ENCODE measurements around the gene FAM83C. TPM values are rescaled to one million over a fixed set of nuclear protein-coding genes. Genes with fewer than 3 reads are reported as not detected.

The FAM83C gene
- total RNA-seq, 4 donors from 2014 or later, result not detected

DNA sequence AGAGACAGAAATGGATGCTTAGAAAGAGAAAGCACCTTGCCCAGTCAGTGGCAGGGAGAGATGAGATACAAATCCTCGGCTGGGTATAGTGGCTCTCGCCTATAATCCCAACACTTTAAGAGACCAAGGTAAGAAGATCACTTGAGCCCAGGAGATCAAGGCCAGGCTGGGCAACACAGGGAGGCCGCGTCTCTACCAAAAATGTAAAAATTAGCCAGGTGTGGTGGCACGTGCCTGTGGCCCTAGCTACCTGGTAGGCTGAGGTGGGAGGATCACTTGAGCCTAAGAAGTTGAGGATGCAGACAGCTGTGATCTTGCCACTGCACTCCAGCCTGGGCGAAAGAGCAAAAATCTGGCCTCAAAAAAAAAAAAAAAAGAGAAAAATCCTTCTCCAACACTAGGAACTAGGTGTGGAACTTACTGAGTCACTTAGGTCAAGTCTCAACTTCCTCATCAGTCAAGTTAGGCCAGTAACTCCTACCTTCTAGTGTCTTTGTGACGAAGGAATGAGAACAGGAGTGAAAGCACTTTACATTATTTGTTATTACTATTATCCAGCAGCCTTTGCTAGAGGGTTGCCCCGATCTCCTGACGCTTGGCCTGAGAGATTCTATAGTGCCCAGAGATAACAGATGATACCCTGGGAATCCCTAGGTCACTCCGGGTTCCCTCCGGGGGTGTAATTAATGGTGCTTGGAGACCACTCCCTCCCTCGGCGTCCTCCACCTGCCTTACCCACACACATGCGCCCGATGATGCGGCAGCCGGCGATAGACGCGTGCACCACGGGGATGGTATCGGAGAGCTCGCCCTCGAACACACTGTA is 8.6 kb downstream of the FAM83C start:
- DNase-seq, result no peak
- peak overlapping the region; percentile 75 to 84 for H3K27ac ChIP-seq
- H3K36me3 ChIP-seq, result no peaks in the 10 kb centered on the region
- peaks cover 7 to 9% of the 10 kb centered on the region in 2 donors for H3K4me1 ChIP-seq
- H3K4me3 ChIP-seq, result peak overlapping the region; percentile 71 to 76
- no peaks in the 10 kb centered on the region for H3K9me3 ChIP-seq
- intact Hi-C loops (cut with DNase I; ENCODE audit: low total_unique reads), result no loop called here
- no peaks in the 10 kb centered on the region for H3K27me3 ChIP-seq
- no peak for TF ChIP-seq POLR2A (IDR thresholded peaks at IDR 0.05)
- TF ChIP-seq CTCF (IDR thresholded peaks at IDR 0.05), result no peak

DNA sequence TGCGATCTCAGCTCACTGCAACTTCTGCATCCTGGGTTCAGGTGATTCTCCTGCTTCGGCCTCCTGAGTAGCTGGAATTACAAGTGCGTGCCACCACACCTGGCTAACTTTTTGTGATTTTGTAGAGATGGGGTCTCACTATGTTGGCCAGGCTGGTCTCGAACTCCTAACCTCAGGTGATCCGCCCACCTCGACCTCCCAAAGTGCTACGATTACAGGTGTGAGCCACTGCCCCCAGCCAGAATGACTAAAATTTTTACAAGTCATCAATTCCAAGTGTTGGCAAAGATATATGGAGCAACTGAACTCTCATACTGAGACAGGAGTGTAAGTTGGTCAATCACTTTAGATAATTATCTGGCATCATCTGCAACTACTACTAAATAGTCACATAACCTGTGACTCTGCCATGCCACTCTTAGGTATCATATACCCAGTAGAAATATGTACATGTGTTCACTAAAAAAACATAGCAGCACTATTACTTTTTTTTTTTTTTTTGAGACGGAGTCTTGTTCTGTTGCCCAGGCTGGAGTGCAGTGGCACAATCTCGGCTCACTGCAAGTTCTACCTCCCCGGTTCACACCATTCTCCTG is 10.6 kb downstream of the FAM83C start:
- DNase-seq, result no peak
- Histone ChIP-seq H3K36me3 (no peaks in the 10 kb centered on the region), H3K9me3 (no peaks in the 10 kb centered on the region), H3K27ac (no peak overlapping the region), H3K4me3 (no peak overlapping the region), H3K4me1 (peaks cover 7 to 15% of the 10 kb centered on the region in 2 donors), H3K27me3 (no peaks in the 10 kb centered on the region)
- intact Hi-C loops (cut with DNase I; ENCODE audit: low total_unique reads), result no loop called here
- TF ChIP-seq CTCF (IDR thresholded peaks at IDR 0.05), result no peak
- TF ChIP-seq POLR2A (IDR thresholded peaks at IDR 0.05), result no peak

- TF ChIP-seq CTCF (IDR thresholded peaks at IDR 0.05) (no peak), POLR2A (IDR thresholded peaks at IDR 0.05) (no peak)
- Histone ChIP-seq H3K9me3 (no peaks in the 10 kb centered on the region), H3K36me3 (no peaks in the 10 kb centered on the region), H3K27ac (no peak overlapping the region), H3K4me1 (peaks cover 7 to 22% of the 10 kb centered on the region in 2 donors), H3K27me3 (no peaks in the 10 kb centered on the region), H3K4me3 (no peak overlapping the region)
- intact Hi-C loops (cut with DNase I; ENCODE audit: low total_unique reads), result no loop called here
- DNase-seq, result no peak
Observed at GRCh38 chr20:35280523-35280922, 11.7 kb downstream of the FAM83C start.

DNA sequence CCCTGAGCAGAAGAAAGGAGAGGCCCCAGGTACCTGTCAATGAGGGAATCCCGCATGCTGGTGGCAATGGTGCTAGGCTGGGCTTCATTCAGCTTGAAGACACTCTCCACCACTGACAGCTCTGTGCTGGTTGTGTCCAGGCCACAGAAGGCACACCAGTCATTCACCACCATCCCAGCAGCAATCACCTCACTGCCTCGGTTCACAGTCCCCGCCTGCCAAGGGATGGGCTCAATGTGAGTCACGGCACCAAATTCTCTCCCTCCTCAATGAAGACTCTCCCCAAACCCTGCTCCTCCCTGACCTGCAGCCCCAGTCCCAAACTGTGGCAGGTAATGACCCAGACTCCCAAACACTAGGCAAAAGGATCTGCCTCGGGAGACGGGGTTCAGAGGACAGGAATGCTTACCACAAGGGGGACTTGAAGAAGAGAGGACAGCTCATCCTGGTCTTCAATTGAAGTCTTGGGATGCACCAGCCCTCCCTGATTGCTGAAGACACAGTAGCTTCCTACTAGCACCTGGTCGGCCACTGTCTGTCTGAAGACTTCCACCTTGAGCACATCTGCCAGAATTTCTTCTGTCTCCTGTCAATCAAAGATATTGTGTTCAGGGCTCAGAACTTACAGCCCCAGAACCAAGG is 12.6 kb downstream of the FAM83C start:
- Histone ChIP-seq H3K27ac (no peak overlapping the region), H3K27me3 (no peaks in the 10 kb centered on the region), H3K4me3 (no peak overlapping the region), H3K9me3 (no peaks in the 10 kb centered on the region), H3K36me3 (no peaks in the 10 kb centered on the region), H3K4me1 (peaks cover 7 to 22% of the 10 kb centered on the region in 2 donors)
- TF ChIP-seq POLR2A (IDR thresholded peaks at IDR 0.05), result no peak
- TF ChIP-seq CTCF (IDR thresholded peaks at IDR 0.05), result no peak
- DNase-seq, result no peak
- intact Hi-C loops (cut with DNase I; ENCODE audit: low total_unique reads), result loop anchor here (10.0 kb wide), 1 partner anchor 135 kb away; the partner anchor contains the start of gene EDEM2

DNA sequence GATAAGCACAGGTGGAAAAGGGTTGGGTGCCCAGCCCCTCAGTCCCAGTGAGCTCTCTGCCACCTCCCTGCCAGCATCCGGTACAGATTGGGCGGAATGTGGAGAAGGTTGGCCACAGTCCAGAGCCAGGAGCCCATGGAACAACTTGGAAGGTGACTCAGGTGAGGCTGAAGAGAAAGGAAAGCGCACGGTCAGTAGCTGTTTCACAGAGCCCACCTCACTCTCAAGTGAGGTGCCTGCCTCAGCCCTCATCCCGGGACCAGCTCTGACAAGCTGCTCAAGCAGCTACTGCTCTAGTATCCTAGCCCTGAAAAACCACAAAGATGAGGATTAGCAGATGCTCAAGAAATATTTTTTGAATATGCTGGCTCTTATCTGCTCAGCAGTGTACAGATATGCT is 13.2 kb downstream of the FAM83C start:
- Histone ChIP-seq H3K27me3 (no peaks in the 10 kb centered on the region), H3K9me3 (no peaks in the 10 kb centered on the region), H3K4me1 (peaks cover 7 to 22% of the 10 kb centered on the region in 2 donors), H3K4me3 (no peak overlapping the region), H3K36me3 (no peaks in the 10 kb centered on the region), H3K27ac (peak overlapping the region in 1 of 2 donors; percentile 96)
- TF ChIP-seq CTCF (IDR thresholded peaks at IDR 0.05), result no peak
- intact Hi-C loops (cut with DNase I; ENCODE audit: low total_unique reads), result loop anchor here (10.0 kb wide), 1 partner anchor 134 kb away; the partner anchor contains the start of gene EDEM2
- no peak for DNase-seq

Measured in uterus (tissue), 4 donors.